Central memory CD8-positive, alpha-beta T cell (primary cell): Measurements from ENCODE around the gene TLK1.

Source experiments
- ATAC-seq: fragments of 150-1000 bp; cut with Tn5 transposase; replicated peaks from 2 replicates; pipeline ENCODE4 v1.10.0; 2022; ENCODE audit warnings: mild to moderate bottlenecking, moderate FRiP score, moderate number of reproducible peaks; ENCODE audit not compliant: poor library complexity, severe bottlenecking; ENCODE audit errors: extremely low read depth
- DNase-seq, 2 donors: peaks; one replicate each; pipeline ENCODE4 v3.0.0; 2021; ENCODE audit warnings: low spot score in 2 of 2
- H3K27ac Mint-ChIP-seq: one replicate; pipeline ENCODE4 v1.8.0; 2022; ENCODE audit warnings: low read depth, mild to moderate bottlenecking, moderate library complexity, mixed read lengths
- H3K27me3 Mint-ChIP-seq: one replicate; pipeline ENCODE4 v1.8.0; 2022; ENCODE audit warnings: mixed read lengths
- H3K36me3 Mint-ChIP-seq: one replicate; pipeline ENCODE4 v1.8.0; 2022; ENCODE audit warnings: mild to moderate bottlenecking, moderate library complexity, mixed read lengths; ENCODE audit not compliant: insufficient read depth
- H3K4me1 Mint-ChIP-seq: one replicate; pipeline ENCODE4 v1.8.0; 2022; ENCODE audit warnings: mixed read lengths
- H3K4me3 Mint-ChIP-seq: one replicate; pipeline ENCODE4 v1.8.0; 2022; ENCODE audit warnings: mild to moderate bottlenecking, moderate library complexity, mixed read lengths
- H3K9me3 Mint-ChIP-seq: one replicate; pipeline ENCODE4 v1.8.0; 2022; ENCODE audit warnings: mixed read lengths

TLK1 gene

GRCh38 chr2:171160119-171160955, at the start of gene TLK1:
Gene TLK1, minus strand, starts transcription at chr2:171160893. Its CDS starts 465 bp downstream, at chr2:171160428.
- no peaks in the 10 kb centered on the region for H3K9me3 Mint-ChIP-seq
- H3K27me3 Mint-ChIP-seq: no peaks in the 10 kb centered on the region
- H3K4me3 Mint-ChIP-seq: peak within 1 kb of the TSS; percentile 97
- H3K27ac Mint-ChIP-seq: peak within 1 kb of the TSS; percentile 94
- ATAC-seq: peak; percentile 66
- peaks cover 55% of the 10 kb centered on the region for H3K4me1 Mint-ChIP-seq
- H3K36me3 Mint-ChIP-seq: peaks cover 9% of the 10 kb centered on the region
- DNase-seq: peak; percentile 55 to 57

GRCh38 chr2:171210216-171210863, 49.6 kb upstream of the TLK1 start:
- no peak overlapping the region for H3K27ac Mint-ChIP-seq
- H3K9me3 Mint-ChIP-seq: no peaks in the 10 kb centered on the region
- peaks cover 9% of the 10 kb centered on the region for H3K4me1 Mint-ChIP-seq
- H3K36me3 Mint-ChIP-seq: no peaks in the 10 kb centered on the region
- ATAC-seq (no peak), DNase-seq (no peak)
- no peaks in the 10 kb centered on the region for H3K27me3 Mint-ChIP-seq
- H3K4me3 Mint-ChIP-seq: peak overlapping the region; percentile 54

GRCh38 chr2:171208657-171209056, 48.0 kb upstream of the TLK1 start:
- Mint-ChIP-seq H3K36me3 (no peaks in the 10 kb centered on the region), H3K27ac (no peak overlapping the region), H3K4me3 (no peak overlapping the region), H3K27me3 (no peaks in the 10 kb centered on the region), H3K4me1 (peaks cover 9% of the 10 kb centered on the region), H3K9me3 (no peaks in the 10 kb centered on the region)
- DNase-seq (no peak), ATAC-seq (no peak)

GRCh38 chr2:171206422-171207115, 45.9 kb upstream of the TLK1 start:
- DNase-seq: no peak
- Mint-ChIP-seq H3K9me3 (no peaks in the 10 kb centered on the region), H3K4me3 (no peak overlapping the region), H3K27me3 (no peaks in the 10 kb centered on the region), H3K36me3 (no peaks in the 10 kb centered on the region), H3K4me1 (peaks cover 9% of the 10 kb centered on the region), H3K27ac (no peak overlapping the region)
- ATAC-seq: no peak

GRCh38 chr2:171205551-171205950, 44.9 kb upstream of the TLK1 start:
- no peaks in the 10 kb centered on the region for H3K27me3 Mint-ChIP-seq
- H3K27ac Mint-ChIP-seq: no peak overlapping the region
- peaks cover 2% of the 10 kb centered on the region for H3K4me1 Mint-ChIP-seq
- H3K36me3 Mint-ChIP-seq: no peaks in the 10 kb centered on the region
- ATAC-seq (no peak), DNase-seq (no peak)
- no peak overlapping the region for H3K4me3 Mint-ChIP-seq
- no peaks in the 10 kb centered on the region for H3K9me3 Mint-ChIP-seq

- DNase-seq (no peak), ATAC-seq (no peak)
- no peaks in the 10 kb centered on the region for H3K36me3 Mint-ChIP-seq
- no peaks in the 10 kb centered on the region for H3K4me1 Mint-ChIP-seq
- H3K9me3 Mint-ChIP-seq: no peaks in the 10 kb centered on the region
- no peak overlapping the region for H3K4me3 Mint-ChIP-seq
- H3K27me3 Mint-ChIP-seq: no peaks in the 10 kb centered on the region
- no peak overlapping the region for H3K27ac Mint-ChIP-seq
Measured at GRCh38 chr2:171201767-171202166, 41.1 kb upstream of the TLK1 start.

- Mint-ChIP-seq H3K36me3 (no peaks in the 10 kb centered on the region), H3K4me1 (no peaks in the 10 kb centered on the region), H3K27ac (no peak overlapping the region), H3K9me3 (no peaks in the 10 kb centered on the region), H3K4me3 (no peak overlapping the region), H3K27me3 (no peaks in the 10 kb centered on the region)
- ATAC-seq (no peak), DNase-seq (no peak)
Measured at GRCh38 chr2:171201271-171201670, 40.6 kb upstream of the TLK1 start.

- no peaks in the 10 kb centered on the region for H3K9me3 Mint-ChIP-seq
- no peak overlapping the region for H3K27ac Mint-ChIP-seq
- H3K4me3 Mint-ChIP-seq: no peak overlapping the region
- ATAC-seq (no peak), DNase-seq (no peak)
- no peaks in the 10 kb centered on the region for H3K36me3 Mint-ChIP-seq
- no peaks in the 10 kb centered on the region for H3K27me3 Mint-ChIP-seq
- no peaks in the 10 kb centered on the region for H3K4me1 Mint-ChIP-seq
Measured at GRCh38 chr2:171200469-171200868, 39.8 kb upstream of the TLK1 start.

- Mint-ChIP-seq H3K9me3 (no peaks in the 10 kb centered on the region), H3K27me3 (no peaks in the 10 kb centered on the region), H3K4me1 (no peaks in the 10 kb centered on the region), H3K4me3 (no peak overlapping the region), H3K27ac (no peak overlapping the region), H3K36me3 (no peaks in the 10 kb centered on the region)
- DNase-seq (no peak), ATAC-seq (no peak)
Measured at GRCh38 chr2:171191021-171191420, 30.3 kb upstream of the TLK1 start.

- Mint-ChIP-seq H3K27me3 (peaks cover 10% of the 10 kb centered on the region), H3K4me1 (no peaks in the 10 kb centered on the region), H3K9me3 (no peaks in the 10 kb centered on the region), H3K36me3 (no peaks in the 10 kb centered on the region), H3K27ac (no peak overlapping the region), H3K4me3 (no peak overlapping the region)
- DNase-seq (no peak), ATAC-seq (no peak)
Measured at GRCh38 chr2:171187819-171188218, 27.1 kb upstream of the TLK1 start.

- no peak overlapping the region for H3K4me3 Mint-ChIP-seq
Measured at GRCh38 chr2:171187177-171187576, 26.5 kb upstream of the TLK1 start.

GRCh38 chr2:171185941-171186340, 25.2 kb upstream of the TLK1 start:
- Mint-ChIP-seq H3K27me3 (peaks cover 10% of the 10 kb centered on the region), H3K36me3 (no peaks in the 10 kb centered on the region), H3K9me3 (no peaks in the 10 kb centered on the region), H3K4me1 (no peaks in the 10 kb centered on the region), H3K4me3 (no peak overlapping the region), H3K27ac (no peak overlapping the region)
- ATAC-seq (no peak), DNase-seq (no peak)

More at GRCh38 chr2:171187177-171187576, 26.5 kb upstream of the TLK1 start:
- H3K4me1 Mint-ChIP-seq: no peaks in the 10 kb centered on the region
- no peaks in the 10 kb centered on the region for H3K9me3 Mint-ChIP-seq
- ATAC-seq (no peak), DNase-seq (no peak)
- no peak overlapping the region for H3K27ac Mint-ChIP-seq
- H3K27me3 Mint-ChIP-seq: peaks cover 10% of the 10 kb centered on the region
- H3K36me3 Mint-ChIP-seq: no peaks in the 10 kb centered on the region
